PC-9 (cell line): ENCODE results near the gene SPRY1. TPM values are rescaled to one million over a fixed set of nuclear protein-coding genes. Genes with fewer than 3 reads are reported as not detected.

Experiments
- BruUV-seq: library from RNA; stranded (reverse); fragments of 400-500 nt; replicated peaks from 2 replicates; lab custom pipeline; 2021; lab: Mats Ljungman, UMichigan
- CTCF ChIA-PET: fragments of 300-600 bp; sonication (Branson Sonifier 250); formaldehyde crosslinking; loops from one replicate; lab custom pipeline; 2022; ENCODE audit warnings: antibody characterized with exemption; lab: Charles Lee
- POLR2A ChIA-PET: fragments of 300-600 bp; sonication (Branson Sonifier 250); formaldehyde crosslinking; loops from one replicate; lab custom pipeline; 2022; ENCODE audit warnings: antibody characterized with exemption; ENCODE audit not compliant: unreplicated experiment; lab: Charles Lee
- DNase-seq, 2 experiments: peaks; one replicate each; pipeline versions ENCODE4 v3.0.0 to v3.0.0-alpha.2; 2015 to 2022; ENCODE audit warnings: mixed read lengths in 1 of 2
- H2AFZ ChIP-seq: fragments of 200-600 bp; sonication (generic); 2 replicates; pipeline ENCODE4 v1.8.1; 2017; ENCODE audit warnings: antibody characterized with exemption
- H3F3A ChIP-seq: fragments of 200-600 bp; sonication (generic); 2 replicates; pipeline ENCODE4 v1.8.1; 2017; ENCODE audit warnings: antibody characterized with exemption, mild to moderate bottlenecking, low read depth; ENCODE audit not compliant: insufficient read depth
- H3K27ac ChIP-seq: fragments of 200-600 bp; sonication (generic); 2 replicates; pipeline ENCODE4 v1.6.1; 2016; ENCODE audit warnings: mixed run types
- H3K27me3 ChIP-seq: fragments of 200-600 bp; sonication (generic); 2 replicates; pipeline ENCODE4 v1.6.1; 2016; ENCODE audit warnings: low read depth, mixed run types; ENCODE audit not compliant: insufficient read depth
- H3K36me3 ChIP-seq: fragments of 200-600 bp; sonication (generic); 2 replicates; pipeline ENCODE4 v1.6.1; 2016; ENCODE audit warnings: low read depth, mixed run types
- H3K4me1 ChIP-seq: fragments of 200-600 bp; sonication (generic); replicated peaks from 2 replicates; pipeline ENCODE4 v1.6.1; 2016; ENCODE audit warnings: mixed run types; ENCODE audit not compliant: insufficient read depth
- H3K4me2 ChIP-seq: fragments of 200-600 bp; sonication (generic); 2 replicates; pipeline ENCODE4 v1.6.1; 2017; ENCODE audit warnings: mixed run types
- H3K4me3 ChIP-seq: fragments of 200-600 bp; sonication (generic); 2 replicates; pipeline ENCODE4 v1.6.1; 2016; ENCODE audit warnings: mixed run types
- H3K79me2 ChIP-seq: fragments of 200-600 bp; sonication (generic); 2 replicates; pipeline ENCODE4 v1.6.1; 2017; ENCODE audit warnings: low read depth, mixed run types
- H3K9me2 ChIP-seq: fragments of 200-600 bp; sonication (generic); 2 replicates; pipeline ENCODE4 v1.8.1; 2017; ENCODE audit warnings: mild to moderate bottlenecking; ENCODE audit not compliant: insufficient read depth
- H3K9me3 ChIP-seq: fragments of 200-600 bp; sonication (generic); 2 replicates; pipeline ENCODE4 v1.8.1; 2016; ENCODE audit warnings: low read depth; ENCODE audit not compliant: insufficient read depth
- H4K20me1 ChIP-seq: fragments of 200-600 bp; sonication (generic); 2 replicates; pipeline ENCODE4 v1.8.1; 2017; ENCODE audit not compliant: insufficient read depth
- CTCF ChIP-seq: fragments of 200-600 bp; sonication (generic); conservative IDR thresholded peaks from 2 replicates; pipeline ENCODE4 v1.6.1; 2017; ENCODE audit warnings: mixed run types, antibody characterized with exemption, mild to moderate bottlenecking, moderate library complexity
- EZH2 ChIP-seq: fragments of 200-600 bp; sonication (generic); IDR thresholded peaks from 2 replicates; pipeline ENCODE4 v1.8.0; 2017; ENCODE audit warnings: antibody characterized with exemption, low read depth
- intact Hi-C: fragments of 100-400 bp; cut with micrococcal nuclease; formaldehyde crosslinking; loops from one replicate; pipeline ENCODE4 v1.10.0; 2022; ENCODE audit not compliant: unreplicated experiment
- total RNA-seq: library from RNA; stranded (reverse); gene quantifications from 2 replicates; pipeline ENCODE4 v1.2.3, GENCODE V29; 2021

The SPRY1 gene
- total RNA-seq, 1 experiment from 2014 or later = 13.1 TPM

DNA sequence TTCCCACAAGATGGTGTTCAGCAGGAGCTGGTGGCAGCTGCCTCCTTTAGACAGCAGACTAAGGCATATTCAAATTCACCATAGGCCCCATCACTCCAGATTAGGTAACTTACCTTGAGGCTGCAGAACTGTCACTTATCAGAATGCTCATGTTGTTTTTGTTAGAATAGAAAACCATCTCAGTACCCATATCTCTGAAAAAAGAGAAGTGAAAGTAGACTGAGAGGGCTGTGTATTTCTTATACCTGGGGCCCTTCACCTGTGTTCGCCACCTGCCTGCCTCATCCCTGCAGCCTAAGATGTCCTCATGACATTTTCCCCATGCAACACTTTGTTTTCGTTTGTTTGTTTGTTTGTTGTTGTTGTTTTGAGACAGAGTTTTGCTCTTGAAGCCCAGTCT lies 32.9 kb upstream of the SPRY1 start:
- H3F3A ChIP-seq = no peaks in the 10 kb centered on the region
- H3K9me3 ChIP-seq = peaks cover 10% of the 10 kb centered on the region; the same call in 1 of the 2 replicates
- ChIA-PET POLR2A (no interaction called here), CTCF (no interaction called here)
- intact Hi-C loops = no loop called here
- no TSS peak for BruUV-seq
- 0 out of 2 replicates have a peak, but pooled peaks cover 3% of the 10 kb centered on the region for H3K36me3 ChIP-seq
- no peaks in the 10 kb centered on the region; the same call in 1 of the 2 replicates for H3K9me2 ChIP-seq
- peaks cover 10% of the 10 kb centered on the region for H3K4me1 ChIP-seq
- H4K20me1 ChIP-seq = no peaks in the 10 kb centered on the region
- no peaks in the 10 kb centered on the region for H3K27me3 ChIP-seq
- H3K27ac ChIP-seq = no peak overlapping the region
- H3K79me2 ChIP-seq = no peaks in the 10 kb centered on the region
- no peak overlapping the region for H3K4me2 ChIP-seq
- H2AFZ ChIP-seq = no peak overlapping the region
- H3K4me3 ChIP-seq = no peak overlapping the region
- no peak for DNase-seq
- TF ChIP-seq EZH2 = no peak
- no peak for TF ChIP-seq CTCF

GRCh38 chr4:123364906-123365305 lies 31.7 kb upstream of the SPRY1 start:
- ChIA-PET CTCF (interaction anchor here (0.7 kb wide), 1 partner anchor 374 kb away, joined by 8 read pairs; no protein-coding TSS in a partner anchor), POLR2A (no interaction called here)
- intact Hi-C loops = no loop called here

DNA sequence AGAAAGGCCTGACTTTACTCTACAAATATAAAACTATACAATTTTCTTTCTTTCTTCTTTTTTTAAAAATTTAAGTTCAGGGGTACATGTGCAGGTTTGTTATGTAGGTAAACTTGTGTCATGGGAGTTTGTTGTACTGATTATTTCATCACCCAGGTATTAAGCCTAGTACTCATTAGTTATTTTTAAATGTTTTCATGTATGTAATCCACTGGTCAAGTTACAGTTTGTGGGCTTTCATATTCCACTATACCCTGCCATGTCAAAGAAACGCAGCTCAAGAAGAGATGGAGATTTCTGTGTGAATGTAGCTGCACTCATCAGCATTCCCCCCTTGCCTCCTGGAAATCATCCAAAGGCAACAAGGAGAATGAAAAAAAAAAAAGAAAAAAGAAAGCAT lies 31.2 kb upstream of the SPRY1 start:
- no peak overlapping the region for H3K4me2 ChIP-seq
- peaks cover 10% of the 10 kb centered on the region for H3K4me1 ChIP-seq
- no peak overlapping the region for H2AFZ ChIP-seq
- H3K9me2 ChIP-seq = no peaks in the 10 kb centered on the region; the same call in 1 of the 2 replicates
- no peaks in the 10 kb centered on the region for H3K27me3 ChIP-seq
- POLR2A ChIA-PET = no interaction called here
- no peaks in the 10 kb centered on the region for H3K79me2 ChIP-seq
- H3F3A ChIP-seq = no peaks in the 10 kb centered on the region
- H3K4me3 ChIP-seq = no peak overlapping the region
- no peak for DNase-seq
- intact Hi-C loops = no loop called here
- H3K9me3 ChIP-seq = peaks cover 10% of the 10 kb centered on the region; the same call in 1 of the 2 replicates
- no peaks in the 10 kb centered on the region for H4K20me1 ChIP-seq
- BruUV-seq = no TSS peak
- no peak overlapping the region for H3K27ac ChIP-seq
- H3K36me3 ChIP-seq = 0 out of 2 replicates have a peak, but pooled peaks cover 3% of the 10 kb centered on the region
- TF ChIP-seq CTCF (no peak), EZH2 (no peak)
- CTCF ChIA-PET = interaction anchor here (0.7 kb wide), 1 partner anchor 374 kb away, joined by 8 read pairs; no protein-coding TSS in a partner anchor

More at GRCh38 chr4:123364906-123365305, 31.7 kb upstream of the SPRY1 start:
- Histone ChIP-seq H3K4me2 (no peak overlapping the region), H3K9me3 (peaks cover 10% of the 10 kb centered on the region; the same call in 1 of the 2 replicates), H4K20me1 (no peaks in the 10 kb centered on the region), H3K79me2 (no peaks in the 10 kb centered on the region), H3K4me3 (no peak overlapping the region), H3K4me1 (peaks cover 10% of the 10 kb centered on the region), H3K36me3 (0 out of 2 replicates have a peak, but pooled peaks cover 3% of the 10 kb centered on the region), H2AFZ (no peak overlapping the region), H3K27me3 (no peaks in the 10 kb centered on the region), H3F3A (no peaks in the 10 kb centered on the region), H3K9me2 (no peaks in the 10 kb centered on the region; the same call in 1 of the 2 replicates), H3K27ac (no peak overlapping the region)
- BruUV-seq = no TSS peak
- TF ChIP-seq EZH2 (no peak), CTCF (no peak)
- no peak for DNase-seq
